DMS53 treated with DMSO at 0.1 percent for 48 hours (cell line): ENCODE data around the gene MIXL1.
"Not testable (repeated sequence)": the region's sequence is repeated elsewhere in the genome, so short reads cannot be mapped to it uniquely, and the experiment has no call there.

Experiments used
- DNase-seq: peaks from one replicate; lab custom pipeline; 2025; ENCODE audit not compliant: unreplicated experiment; lab: John Stamatoyannopoulos, UW

The MIXL1 gene

DNA sequence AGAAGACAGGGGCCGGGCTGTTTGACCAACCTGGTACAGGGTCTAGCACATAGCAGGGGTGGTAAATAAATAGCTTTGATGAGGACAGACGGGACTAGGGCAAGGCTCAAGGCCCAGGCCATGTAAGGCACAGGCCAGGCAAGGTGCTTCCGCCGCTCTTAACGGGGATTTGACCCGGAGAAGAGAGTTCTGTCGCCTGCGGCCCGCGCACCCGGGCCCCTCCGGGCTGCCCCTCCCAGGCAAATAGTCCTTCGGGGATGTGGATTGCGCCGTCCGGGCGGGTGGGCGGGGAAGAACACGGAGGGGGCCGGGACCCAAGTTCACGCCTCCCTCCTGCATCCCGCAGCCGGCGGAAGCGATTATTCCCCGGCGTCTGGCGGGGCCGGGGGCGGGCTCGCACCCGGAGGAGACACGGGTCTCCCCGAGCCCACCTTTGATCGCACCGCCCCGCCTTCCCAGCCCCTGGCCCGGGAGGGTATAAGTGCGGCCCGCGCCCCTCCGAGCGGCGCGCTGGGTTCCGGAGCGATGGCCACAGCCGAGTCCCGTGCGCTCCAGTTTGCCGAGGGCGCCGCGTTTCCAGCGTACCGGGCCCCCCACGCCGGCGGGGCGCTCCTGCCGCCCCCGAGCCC, at the start of gene MIXL1:
Gene MIXL1, plus strand, starts transcription at position 508 of the 629 bp plus-strand sequence. Its CDS starts 18 bp downstream, at position 526.
- DNase-seq = no peak

DNA sequence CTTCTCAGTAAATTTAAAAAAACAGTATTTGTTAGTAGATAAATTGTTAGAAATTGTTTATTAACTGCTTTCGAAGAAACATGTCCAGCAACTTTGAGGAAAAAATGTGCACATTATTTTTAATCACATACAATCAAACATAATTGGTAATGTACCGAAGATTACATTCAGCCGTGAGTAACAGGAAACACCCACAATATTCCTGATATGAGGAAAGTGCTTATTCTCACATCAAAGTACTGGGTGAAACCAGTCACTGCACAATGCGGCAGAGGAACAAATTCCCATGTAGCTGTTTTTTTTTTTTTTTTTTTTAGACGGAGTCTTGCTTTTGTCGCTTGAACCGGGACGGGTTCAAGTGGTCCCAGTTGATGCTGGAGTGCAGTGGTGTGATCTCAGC, 46.6 kb upstream of the MIXL1 start:
- no peak for DNase-seq

GRCh38 chr1:226181996-226182714, 41.3 kb upstream of the MIXL1 start:
- DNase-seq = no peak

- DNase-seq = no peak
Measured at GRCh38 chr1:226185141-226186036, 38.1 kb upstream of the MIXL1 start.

GRCh38 chr1:226186124-226187018, 37.1 kb upstream of the MIXL1 start, which contains the start of gene ACBD3:
Gene ACBD3, minus strand, starts transcription at chr1:226186741. Its CDS starts 66 bp downstream, at chr1:226186675.
- DNase-seq = peak; percentile 78

DNA sequence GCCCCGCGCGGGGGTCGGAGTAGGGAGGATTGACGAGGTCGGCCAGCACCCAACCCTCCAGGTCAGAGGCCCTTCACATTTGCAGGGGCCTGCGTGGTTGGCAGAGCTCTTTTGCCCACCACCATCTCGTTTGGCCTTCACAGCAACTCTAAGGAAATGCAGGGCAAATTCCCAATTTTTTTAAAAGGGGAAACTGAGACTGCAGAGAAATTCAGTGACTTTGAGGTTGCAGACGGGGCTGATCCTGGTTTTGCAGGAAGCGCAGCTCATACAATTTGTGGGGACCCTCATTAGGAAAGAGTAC, 36.5 kb upstream of the MIXL1 start:
- peak; percentile 47 for DNase-seq

DNA sequence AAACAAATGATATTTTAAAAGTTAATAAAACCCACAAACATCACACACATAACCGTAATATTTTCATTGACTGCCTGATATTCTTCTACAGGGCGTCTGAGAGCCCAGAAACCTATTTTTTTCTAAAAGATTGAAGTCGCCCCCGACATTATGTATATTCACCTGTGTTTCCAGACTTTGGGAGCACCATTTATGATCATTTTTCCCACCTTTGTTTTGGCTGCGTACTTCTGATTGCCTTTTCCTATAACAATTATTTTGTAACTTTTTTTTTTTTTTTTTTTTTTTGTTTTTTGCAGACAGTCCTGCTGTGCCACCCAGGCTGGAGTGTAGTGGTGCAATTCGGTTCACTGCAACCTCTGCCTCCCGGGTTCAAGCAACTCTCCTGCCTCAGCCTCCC, 36.1 kb upstream of the MIXL1 start:
- no peak for DNase-seq

- no peak for DNase-seq
Measured at GRCh38 chr1:226195144-226195543, 28.3 kb upstream of the MIXL1 start.

GRCh38 chr1:226199971-226200370, 23.5 kb upstream of the MIXL1 start:
- DNase-seq = no peak

GRCh38 chr1:226201029-226201593, 22.4 kb upstream of the MIXL1 start:
- DNase-seq = no peak

- no peak for DNase-seq
Measured at GRCh38 chr1:226202246-226202645, 21.2 kb upstream of the MIXL1 start.

DNA sequence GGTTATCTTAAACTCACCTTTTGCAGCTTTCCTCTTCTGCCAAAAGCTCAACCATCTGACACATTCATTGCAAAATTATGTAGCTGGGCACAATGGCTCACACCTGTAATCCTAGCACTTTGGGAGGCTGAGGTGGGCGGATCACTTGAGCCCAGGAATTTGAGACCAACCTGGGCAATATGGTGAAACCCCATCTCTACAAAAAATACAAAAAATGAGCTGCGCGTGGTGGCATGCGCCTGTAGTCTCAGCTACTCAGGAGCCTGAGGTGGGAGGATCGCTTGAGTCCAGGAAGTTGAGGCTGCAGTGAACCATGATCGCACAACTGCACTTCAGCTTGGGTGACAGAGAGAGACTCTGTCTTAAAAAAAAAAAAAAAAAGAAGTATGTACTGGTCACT, 20.8 kb upstream of the MIXL1 start:
- DNase-seq = not testable (repeated sequence)

DNA sequence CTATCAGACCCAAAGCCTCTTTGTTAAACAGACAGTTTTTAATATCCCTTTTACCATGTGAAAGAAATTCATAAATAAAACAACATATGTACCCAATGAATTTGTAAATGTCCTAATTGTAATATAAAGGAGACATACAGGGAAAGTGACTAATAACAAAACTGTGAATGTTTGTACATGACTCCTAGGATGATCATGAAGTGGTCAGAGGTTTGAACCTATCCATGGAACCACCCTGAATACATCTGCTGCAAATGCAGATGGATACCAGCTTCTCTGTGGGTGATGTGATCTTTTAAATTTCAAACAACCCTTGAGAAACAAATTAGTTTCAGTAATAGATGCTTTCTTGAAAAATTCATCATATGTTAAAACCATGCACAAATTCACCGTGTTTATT, 20.2 kb upstream of the MIXL1 start:
- DNase-seq = no peak

DNA sequence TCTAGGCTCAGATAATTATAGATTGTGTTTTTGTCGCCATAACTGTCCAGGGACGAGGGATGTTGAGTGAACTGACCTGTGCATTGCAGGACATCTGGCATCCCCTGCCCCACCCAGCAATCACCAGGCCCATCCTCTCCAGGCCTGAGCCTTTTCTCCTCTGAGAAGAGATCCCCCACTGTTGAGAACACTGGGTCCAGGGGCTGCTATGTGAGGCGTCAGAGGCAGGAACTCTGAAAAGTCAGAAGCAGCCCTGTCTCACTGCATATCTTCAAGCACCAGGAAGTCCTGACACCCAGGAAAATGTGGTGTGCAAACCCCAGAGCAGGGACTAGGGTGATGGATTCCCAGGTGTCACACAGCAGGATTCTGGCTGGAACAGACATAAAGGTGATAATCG, 19.8 kb upstream of the MIXL1 start:
- no peak for DNase-seq

DNA sequence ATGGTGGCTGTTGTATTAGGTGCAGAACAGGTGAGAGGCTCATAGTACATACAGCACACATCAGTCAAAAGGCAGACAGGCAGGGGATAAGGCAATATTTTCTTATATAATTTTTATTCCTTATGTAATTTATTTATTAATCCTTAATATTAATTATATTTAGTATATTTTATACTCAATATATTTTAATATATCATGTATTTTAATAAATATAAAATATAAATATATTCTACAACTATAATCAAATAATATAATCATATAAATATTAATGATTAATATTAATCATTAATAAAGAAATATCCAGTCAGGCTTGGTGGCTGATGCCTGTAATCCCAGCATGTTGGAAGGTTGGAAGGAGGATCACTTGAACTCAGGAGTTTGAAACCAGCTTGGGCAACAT, 19.3 kb upstream of the MIXL1 start:
- no peak for DNase-seq

DNA sequence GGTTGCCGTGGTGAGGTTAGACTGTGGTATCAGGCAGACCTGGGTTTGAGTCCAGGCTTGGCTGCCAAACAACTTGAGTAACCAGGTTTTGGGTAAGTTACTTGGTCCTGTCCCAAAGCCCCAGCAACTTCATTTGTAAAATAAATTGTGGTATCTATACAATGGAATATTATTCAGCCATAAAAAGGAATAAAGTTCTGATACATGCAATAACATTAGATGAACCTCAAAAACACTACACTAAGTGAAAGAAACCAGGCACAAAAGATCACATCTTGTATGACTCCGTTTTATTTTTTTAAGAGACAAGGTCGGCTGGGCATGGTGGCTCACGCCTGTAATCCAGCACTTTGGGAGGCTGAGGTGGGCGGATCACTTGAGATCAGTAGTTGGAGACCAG, 16.4 kb upstream of the MIXL1 start:
- no peak for DNase-seq

DNA sequence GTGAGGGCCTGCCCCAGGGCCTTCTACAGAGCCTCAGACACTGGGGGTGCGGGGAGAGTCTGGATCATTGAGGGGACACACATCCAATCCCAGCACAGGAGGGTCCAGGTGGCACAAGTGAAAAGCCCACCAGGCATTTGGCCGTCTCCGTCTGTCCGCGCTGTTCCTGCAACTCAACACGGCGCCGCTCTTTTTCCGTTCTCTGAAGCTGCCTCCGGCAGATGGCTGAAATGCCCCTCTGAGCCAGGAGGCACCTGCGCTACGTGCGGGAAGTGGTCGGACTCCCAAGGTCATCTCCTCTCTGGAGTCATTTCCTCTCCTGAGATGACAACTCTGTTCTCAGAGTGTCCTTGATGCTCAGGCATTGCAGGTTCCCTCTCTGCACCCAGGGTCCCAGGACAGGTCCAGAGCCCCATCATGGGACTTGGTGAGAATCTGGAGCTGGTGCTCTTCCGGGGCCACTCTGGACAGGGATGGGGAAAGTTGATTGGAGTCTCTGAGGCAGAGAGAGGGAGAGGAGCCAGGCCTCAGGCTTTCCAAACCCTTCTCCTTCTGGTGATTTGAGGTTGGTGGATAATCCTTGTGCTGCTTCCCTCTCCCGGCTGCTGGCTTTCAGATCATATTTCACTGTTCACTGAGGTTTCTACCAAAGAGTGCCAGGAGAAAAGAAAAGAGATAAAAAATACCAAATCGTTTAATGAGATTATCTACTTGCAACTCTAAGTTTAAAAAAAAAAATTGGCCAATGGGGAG, 14.0 kb upstream of the MIXL1 start:
- DNase-seq = no peak

DNA sequence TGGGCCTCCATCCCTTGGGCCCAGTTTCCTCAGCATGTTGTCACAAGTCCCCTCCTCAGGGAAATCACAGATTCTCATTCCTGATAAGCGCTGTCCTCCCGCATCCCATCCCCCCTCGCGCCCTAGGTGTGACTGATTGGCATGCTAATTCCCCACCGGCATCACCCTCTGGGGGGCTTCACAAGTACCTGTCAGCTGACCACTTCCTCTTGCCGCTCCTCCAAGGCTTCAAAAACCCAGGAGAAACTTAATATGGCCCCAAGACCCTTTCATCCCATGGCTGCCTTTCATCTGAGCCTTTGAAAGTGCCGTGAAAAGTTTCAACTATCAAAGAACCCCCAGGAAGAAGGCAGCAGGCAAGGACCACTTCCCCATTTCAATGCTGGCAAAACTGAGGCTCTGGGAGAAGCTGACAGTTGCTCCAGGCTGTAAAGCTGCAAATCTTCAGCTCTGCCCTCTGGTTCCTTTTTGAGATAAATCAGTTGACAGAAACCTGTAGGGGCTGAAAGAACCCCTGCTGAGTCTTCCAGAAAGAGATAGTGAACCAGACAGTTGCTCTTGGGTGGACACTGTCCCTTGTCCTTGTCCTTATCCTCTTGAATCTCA, 12.8 kb upstream of the MIXL1 start:
- DNase-seq = no peak

- DNase-seq = no peak
Measured at GRCh38 chr1:226211181-226211821, 12.2 kb upstream of the MIXL1 start.
